SK-N-MC (cell line): Measurements from ENCODE around the gene CBL.

Source experiments
- EZH2 ChIP-seq: fragments of 200-600 bp; sonication (generic); IDR thresholded peaks from one replicate; pipeline ENCODE4 v1.6.1; 2017; ENCODE audit warnings: antibody characterized with exemption
- POLR2AphosphoS5 ChIP-seq: IDR thresholded peaks from 2 replicates; pipeline ENCODE4 v1.6.1; 2012; ENCODE audit warnings: mild to moderate bottlenecking, low read depth, low read length, borderline replicate concordance

- TF ChIP-seq POLR2AphosphoS5 (no peak), EZH2 (no peak)
These were observed 45.0 kb downstream of the CBL start for GRCh38 chr11:119251114-119251513.
